Uterus (tissue), 2 donors: ENCODE measurements around the gene FGF9.

Experiments used
- CTCF ChIP-seq, 4 experiments: fragments of 200-600 bp in 2 of 4; fragments of 450-650 bp in 2 of 4; sonication (generic) in 2 of 4; IDR thresholded peaks; one replicate each; pipeline ENCODE4 v1.5.1; 2016 to 2019; ENCODE audit warnings: antibody characterized with exemption in 4 of 4, mild to moderate bottlenecking in 2 of 4, moderate library complexity in 1 of 4
- POLR2A ChIP-seq, 2 donors: fragments of 450-650 bp; IDR thresholded peaks; one replicate each; pipeline ENCODE4 v1.6.1; 2016; ENCODE audit warnings: antibody characterized with exemption in 2 of 2, mild to moderate bottlenecking in 1 of 2, moderate library complexity in 1 of 2

- peak in 2 of 4 experiments; percentile 4 to 19 for TF ChIP-seq CTCF (IDR thresholded peaks at IDR 0.05)
- no peak for TF ChIP-seq POLR2A (IDR thresholded peaks at IDR 0.05)
These were observed 2.6 kb downstream of the FGF9 start for GRCh38 chr13:21673539-21673788.
